HG02852 (cell line): ENCODE results near the gene CEACAM1.
"Not testable (repeated sequence)": the region's sequence is repeated elsewhere in the genome, so short reads cannot be mapped to it uniquely, and the experiment has no call there.

ENCODE experiments used
- ATAC-seq: cut with Tn5 transposase; IDR thresholded peaks from one replicate; pipeline ENCODE4 v1.9.1; 2021; ENCODE audit warnings: mild to moderate bottlenecking, moderate library complexity; ENCODE audit not compliant: unreplicated experiment

CEACAM1 gene

GRCh38 chr19:42477933-42478332 lies 50.3 kb downstream of the CEACAM1 start:
- no peak for ATAC-seq

GRCh38 chr19:42477117-42477516 lies 51.2 kb downstream of the CEACAM1 start:
- no peak for ATAC-seq

GRCh38 chr19:42475366-42475765 lies 52.9 kb downstream of the CEACAM1 start:
- no peak for ATAC-seq

DNA sequence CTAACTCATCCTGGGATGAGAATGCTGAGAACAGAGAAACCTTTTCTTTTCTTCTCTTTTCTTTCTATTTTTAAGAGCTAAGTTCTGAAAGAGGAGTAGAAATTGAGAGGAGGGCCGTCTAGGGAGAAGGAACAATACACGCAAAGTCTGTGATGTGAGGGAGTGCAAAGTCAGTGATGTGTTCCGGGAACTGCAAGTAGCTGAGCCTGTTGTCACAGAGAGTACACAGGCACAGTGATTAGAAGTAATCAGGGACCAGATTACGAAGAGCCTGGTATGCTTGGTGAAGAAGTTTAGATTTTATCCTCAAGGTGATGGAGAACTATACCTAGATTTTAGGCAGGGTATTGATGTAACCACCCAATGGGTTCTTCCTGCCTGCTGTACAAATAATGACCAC lies 53.5 kb downstream of the CEACAM1 start:
- ATAC-seq = no peak

DNA sequence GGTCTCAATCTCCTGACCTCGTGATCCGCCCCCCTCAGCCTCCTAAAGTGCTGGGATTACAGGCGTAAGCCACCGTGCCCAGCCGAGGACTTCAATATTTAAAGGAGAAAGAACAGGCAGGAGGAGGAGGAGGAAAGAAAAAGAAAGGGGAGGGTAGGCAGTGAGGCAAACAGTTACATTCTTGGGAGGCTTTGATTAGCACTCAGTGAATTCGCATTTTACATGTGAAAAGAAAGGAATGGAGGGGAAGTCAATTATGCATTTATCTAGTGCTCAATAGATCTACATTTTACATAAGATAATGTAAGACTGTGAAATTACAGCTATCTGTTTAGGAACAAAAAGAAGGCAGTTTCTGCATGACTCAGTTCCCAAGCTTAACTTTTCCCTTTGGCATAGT lies 54.6 kb downstream of the CEACAM1 start:
- no peak for ATAC-seq

GRCh38 chr19:42472402-42473147 lies 55.7 kb downstream of the CEACAM1 start:
- no peak for ATAC-seq

DNA sequence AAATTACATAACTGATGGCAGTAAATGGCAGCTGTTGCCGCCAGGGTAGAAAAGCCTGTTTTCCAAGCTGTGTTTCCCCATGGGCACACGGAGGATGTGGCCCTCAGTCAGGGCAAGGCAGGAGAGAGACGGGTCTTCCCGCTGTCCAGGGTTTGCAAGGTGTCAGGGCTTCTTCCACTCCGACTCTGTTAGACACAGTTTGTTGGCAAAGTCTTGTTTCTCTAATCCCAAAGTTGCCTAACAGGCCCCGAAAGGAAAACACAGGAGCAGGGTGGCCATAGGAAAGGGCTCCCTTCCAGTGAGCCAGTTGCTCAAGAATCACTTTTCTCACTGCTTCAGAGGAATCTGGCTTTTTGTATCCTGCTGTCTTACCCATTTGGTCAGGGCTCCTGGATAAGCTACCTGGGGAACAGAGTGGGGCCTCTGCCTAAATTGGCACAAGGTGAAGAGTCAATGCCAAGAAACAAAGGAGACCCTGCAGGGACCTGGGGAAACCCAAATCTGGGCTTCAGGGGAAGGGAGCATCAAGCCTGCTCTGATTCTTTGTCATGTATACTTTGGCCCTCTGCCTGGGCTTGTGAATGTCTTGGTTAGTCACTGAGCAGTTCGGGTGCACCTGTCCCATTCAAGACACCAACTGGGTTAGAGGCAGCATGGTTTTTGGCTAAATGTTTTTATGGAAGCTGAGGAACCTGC lies 56.6 kb downstream of the CEACAM1 start:
- ATAC-seq = no peak

DNA sequence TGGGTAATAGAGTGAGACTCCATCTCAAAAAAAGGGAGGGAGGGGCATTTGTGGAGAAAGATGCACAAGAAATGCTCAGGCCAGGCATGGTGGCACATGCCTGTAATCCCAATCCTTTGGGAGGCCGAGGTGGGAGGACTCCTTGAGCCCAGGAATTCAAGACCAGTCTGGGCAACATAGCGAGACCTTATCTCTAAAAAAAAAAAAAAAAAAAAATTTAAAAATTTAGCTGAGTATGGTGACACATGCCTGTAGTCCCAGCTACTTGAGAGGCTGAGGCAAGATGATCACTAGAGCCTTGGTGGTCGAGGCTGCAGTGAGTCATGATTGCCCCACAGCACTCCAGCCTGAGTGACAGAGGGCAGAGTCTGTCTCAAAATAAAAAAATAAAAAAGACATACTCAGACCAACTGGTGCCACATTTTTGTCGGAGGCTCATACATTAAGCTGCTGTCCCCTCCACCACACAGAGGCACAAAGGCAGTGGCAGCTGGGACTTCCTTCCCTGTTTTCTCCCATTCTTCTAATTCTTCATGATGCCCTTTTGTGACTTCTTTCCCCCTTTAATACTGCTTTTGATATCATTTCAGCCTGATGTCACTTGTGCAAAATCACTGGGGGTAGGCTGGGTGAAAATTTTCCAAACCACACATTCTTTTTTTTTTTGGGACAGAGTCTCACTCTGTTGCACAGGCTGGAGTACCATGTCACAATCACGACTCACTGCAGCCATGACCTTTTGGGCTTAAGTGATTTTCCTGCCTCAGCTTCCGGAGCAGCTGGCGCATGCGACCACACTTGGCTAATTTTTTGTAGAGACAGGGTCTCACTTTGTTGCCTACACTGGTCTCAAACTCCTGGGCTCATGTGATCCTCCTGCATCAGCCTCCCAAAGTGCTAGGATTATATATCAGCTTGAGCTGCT lies 58.7 kb downstream of the CEACAM1 start:
- no peak for ATAC-seq

DNA sequence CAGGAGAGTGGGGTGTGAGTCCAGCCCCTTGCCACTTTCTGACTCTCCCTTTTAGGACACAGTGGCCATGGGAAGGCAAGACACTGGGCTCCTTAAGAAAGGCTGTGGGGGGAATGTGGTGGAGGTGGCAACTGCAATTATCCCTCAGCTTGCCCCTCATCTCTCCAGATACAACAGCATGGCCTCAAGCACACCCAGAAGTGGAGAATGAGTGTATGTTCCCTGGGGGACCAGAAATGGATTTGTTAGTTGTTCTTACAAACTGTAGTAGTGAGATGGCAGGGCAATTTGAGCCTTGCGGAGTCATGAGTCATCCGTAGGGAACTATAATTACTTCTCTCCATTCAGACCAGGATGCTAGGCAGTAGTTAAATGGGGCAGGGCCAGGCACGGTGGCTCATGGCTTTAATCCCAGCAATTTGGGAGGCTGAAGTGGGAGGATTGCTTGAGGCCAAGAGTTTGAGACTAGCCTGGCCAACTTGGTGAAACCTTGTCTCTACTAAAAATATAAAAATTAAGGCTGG lies 59.9 kb downstream of the CEACAM1 start:
- ATAC-seq = no peak

DNA sequence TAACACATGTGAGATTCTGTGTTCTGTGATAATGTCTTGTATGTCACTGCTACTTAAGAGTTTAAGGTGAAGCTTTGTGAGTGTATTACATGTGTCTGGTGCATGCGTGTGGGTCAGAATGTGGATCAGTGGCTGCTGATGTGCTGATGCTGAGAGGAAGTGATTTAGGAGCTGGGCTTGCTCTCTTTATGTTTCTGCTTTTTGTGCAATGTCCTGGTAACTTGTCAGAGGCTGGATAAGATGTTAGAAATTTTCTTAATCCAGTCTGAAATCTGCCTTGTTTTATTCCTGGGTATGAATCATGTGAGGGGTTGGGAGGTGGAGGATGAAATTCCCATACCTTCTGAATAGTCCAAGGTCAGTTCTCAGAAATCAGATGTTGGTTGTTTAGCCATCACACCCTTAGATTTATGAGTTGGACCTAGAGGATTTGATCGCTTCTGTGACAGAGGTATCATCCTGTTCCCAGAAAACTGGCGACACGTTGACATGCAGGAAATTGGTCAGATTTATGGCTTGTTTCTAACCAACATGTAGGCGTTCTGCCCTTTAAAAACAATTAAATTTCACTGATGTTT lies 61.0 kb downstream of the CEACAM1 start:
- ATAC-seq = no peak

- peak; percentile 24 for ATAC-seq
Measured at GRCh38 chr19:42466521-42467182, 61.6 kb downstream of the CEACAM1 start.

DNA sequence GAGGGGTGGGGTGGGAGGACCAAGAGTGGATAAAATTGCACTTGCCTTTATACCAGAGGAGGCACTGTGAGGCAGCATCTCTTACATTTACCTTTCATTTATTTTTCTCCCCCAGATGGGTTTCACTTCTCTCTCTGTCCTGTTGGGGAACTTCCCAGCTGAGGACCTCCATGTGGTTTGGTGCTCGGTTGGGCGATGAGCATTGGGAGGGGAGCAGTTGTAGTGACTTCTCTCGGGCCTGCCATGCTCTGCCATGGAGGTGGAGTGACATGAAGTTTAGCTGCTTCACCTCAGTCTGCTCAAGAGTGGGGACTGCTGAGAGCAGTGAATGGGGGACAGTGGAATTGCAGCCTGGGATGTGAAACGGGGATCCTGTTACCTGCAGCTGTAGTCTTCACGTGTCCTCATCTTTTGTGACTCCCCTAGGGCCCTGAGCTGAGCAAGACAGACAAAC lies 62.4 kb downstream of the CEACAM1 start:
- peak; percentile 66 for ATAC-seq

- ATAC-seq = no peak
Measured at GRCh38 chr19:42461700-42462324, 66.5 kb downstream of the CEACAM1 start.

GRCh38 chr19:42461231-42461630 lies 67.0 kb downstream of the CEACAM1 start:
- ATAC-seq = not testable (repeated sequence)

DNA sequence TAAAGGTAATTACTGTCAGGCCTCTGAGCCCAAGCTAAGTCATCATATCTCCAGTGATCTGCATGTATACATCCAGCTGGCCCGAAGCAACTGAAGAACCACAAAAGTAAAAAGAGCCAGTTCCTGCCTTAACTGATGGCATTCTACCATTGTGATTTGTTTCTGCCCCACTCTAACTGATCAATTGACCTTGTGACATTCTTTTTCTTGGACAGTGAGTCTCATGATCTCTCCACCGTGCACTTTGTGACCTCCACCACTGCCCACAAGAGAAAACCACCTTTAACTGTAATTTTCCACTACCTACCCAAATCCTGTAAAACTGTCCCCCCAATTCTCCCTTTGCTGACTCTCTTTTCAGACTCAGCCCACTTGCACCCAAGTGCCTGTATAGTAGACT lies 68.4 kb downstream of the CEACAM1 start:
- no peak for ATAC-seq
